ENCODE measurements around the gene ARHGAP42.
"Not testable (repeated sequence)": the region's sequence is repeated elsewhere in the genome, so short reads cannot be mapped to it uniquely, and the experiment has no call there.

Gene ARHGAP42

GRCh38 chr11:100731471-100731870 is 44.4 kb downstream of the ARHGAP42 start:
- DNase-seq = no peak

- DNase-seq = no peak
Observed at GRCh38 chr11:100732949-100733348, 45.9 kb downstream of the ARHGAP42 start.

- no peak for DNase-seq
Observed at GRCh38 chr11:100734743-100735527, 47.8 kb downstream of the ARHGAP42 start.

- no peak for DNase-seq
Observed at GRCh38 chr11:100735949-100736675, 49.0 kb downstream of the ARHGAP42 start.

GRCh38 chr11:100738701-100739270 is 51.7 kb downstream of the ARHGAP42 start:
- DNase-seq = no peak

- no peak for DNase-seq
Observed at GRCh38 chr11:100739666-100740065, 52.6 kb downstream of the ARHGAP42 start.

GRCh38 chr11:100740440-100740839 is 53.4 kb downstream of the ARHGAP42 start:
- no peak for DNase-seq

- DNase-seq = no peak
Observed at GRCh38 chr11:100741866-100742625, 55.0 kb downstream of the ARHGAP42 start.

GRCh38 chr11:100746448-100746847 is 59.4 kb downstream of the ARHGAP42 start:
- DNase-seq = no peak

- no peak for DNase-seq
Observed at GRCh38 chr11:100748153-100748552, 61.1 kb downstream of the ARHGAP42 start.

GRCh38 chr11:100749887-100750565 is 62.9 kb downstream of the ARHGAP42 start:
- DNase-seq = not testable (repeated sequence)

- not testable (repeated sequence) for DNase-seq
Observed at GRCh38 chr11:100750566-100750891, 63.4 kb downstream of the ARHGAP42 start.

GRCh38 chr11:100752371-100753171 is 65.5 kb downstream of the ARHGAP42 start:
- DNase-seq = no peak

- DNase-seq = no peak
Observed at GRCh38 chr11:100753172-100753543, 66.1 kb downstream of the ARHGAP42 start.

GRCh38 chr11:100753571-100753970 is 66.5 kb downstream of the ARHGAP42 start:
- no peak for DNase-seq

- no peak for DNase-seq
Observed at GRCh38 chr11:100756559-100756958, 69.5 kb downstream of the ARHGAP42 start.

- DNase-seq = no peak
Observed at GRCh38 chr11:100757646-100758045, 70.6 kb downstream of the ARHGAP42 start.

GRCh38 chr11:100759106-100759505 is 72.0 kb downstream of the ARHGAP42 start:
- DNase-seq = no peak

GRCh38 chr11:100759856-100760255 is 72.8 kb downstream of the ARHGAP42 start:
- no peak for DNase-seq

GRCh38 chr11:100760744-100761143 is 73.7 kb downstream of the ARHGAP42 start:
- no peak for DNase-seq

GRCh38 chr11:100761841-100762240 is 74.8 kb downstream of the ARHGAP42 start:
- no peak for DNase-seq

- no peak for DNase-seq
Observed at GRCh38 chr11:100766764-100767163, 79.7 kb downstream of the ARHGAP42 start.

Measured in activated naive CD4-positive, alpha-beta T cell treated with anti-CD3 and anti-CD28 coated beads, Interleukin-2, amount 50 U/mL, for 16 hours (primary cell).